HG03460 (cell line): ENCODE results near the gene NDUFB2.
"Not testable (repeated sequence)": the region's sequence is repeated elsewhere in the genome, so short reads cannot be mapped to it uniquely, and the experiment has no call there.

ENCODE experiments used
- ATAC-seq: cut with Tn5 transposase; IDR thresholded peaks from one replicate; pipeline ENCODE4 v1.9.1; 2021; ENCODE audit not compliant: unreplicated experiment

Gene NDUFB2

DNA sequence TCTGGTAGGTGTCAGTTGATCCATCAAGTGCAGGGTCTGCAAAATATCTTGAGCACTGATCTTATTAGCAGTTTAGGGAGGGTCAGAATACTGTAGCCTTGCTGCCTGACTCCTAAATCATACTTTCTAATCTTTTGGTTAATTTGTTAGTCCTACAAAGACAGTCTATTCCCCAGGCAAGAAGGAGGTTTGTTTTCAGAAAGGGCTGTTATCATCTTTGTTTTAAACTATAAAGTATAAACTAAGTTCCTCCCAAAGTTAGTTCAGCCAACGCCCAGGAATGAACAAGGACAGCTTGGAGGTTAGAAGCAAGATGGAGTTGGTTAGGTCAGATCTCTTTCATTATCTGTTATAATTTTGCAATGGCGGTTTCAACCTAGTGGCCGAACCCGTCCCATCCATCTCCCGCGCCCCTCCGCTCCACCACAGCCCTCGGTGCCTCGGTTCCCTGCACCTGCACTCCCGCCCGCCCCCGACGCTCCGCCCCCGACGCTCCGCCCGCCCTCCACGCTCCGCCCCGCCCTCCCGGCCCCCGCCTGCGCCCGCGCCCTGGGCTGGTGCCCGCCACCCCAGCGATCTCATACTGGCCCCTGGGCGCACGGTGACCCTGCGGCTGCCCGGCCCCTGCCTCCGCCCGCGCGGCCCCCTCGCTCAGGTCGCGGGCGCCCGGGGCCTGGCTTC lies 24.0 kb upstream of the NDUFB2 start, which contains the start of gene ADCK2:
ADCK2 (plus strand) TSS at position 564 of the 681 bp plus-strand sequence. CDS start 386 bp downstream, outside the sequence.
- ATAC-seq = peak; percentile 50

DNA sequence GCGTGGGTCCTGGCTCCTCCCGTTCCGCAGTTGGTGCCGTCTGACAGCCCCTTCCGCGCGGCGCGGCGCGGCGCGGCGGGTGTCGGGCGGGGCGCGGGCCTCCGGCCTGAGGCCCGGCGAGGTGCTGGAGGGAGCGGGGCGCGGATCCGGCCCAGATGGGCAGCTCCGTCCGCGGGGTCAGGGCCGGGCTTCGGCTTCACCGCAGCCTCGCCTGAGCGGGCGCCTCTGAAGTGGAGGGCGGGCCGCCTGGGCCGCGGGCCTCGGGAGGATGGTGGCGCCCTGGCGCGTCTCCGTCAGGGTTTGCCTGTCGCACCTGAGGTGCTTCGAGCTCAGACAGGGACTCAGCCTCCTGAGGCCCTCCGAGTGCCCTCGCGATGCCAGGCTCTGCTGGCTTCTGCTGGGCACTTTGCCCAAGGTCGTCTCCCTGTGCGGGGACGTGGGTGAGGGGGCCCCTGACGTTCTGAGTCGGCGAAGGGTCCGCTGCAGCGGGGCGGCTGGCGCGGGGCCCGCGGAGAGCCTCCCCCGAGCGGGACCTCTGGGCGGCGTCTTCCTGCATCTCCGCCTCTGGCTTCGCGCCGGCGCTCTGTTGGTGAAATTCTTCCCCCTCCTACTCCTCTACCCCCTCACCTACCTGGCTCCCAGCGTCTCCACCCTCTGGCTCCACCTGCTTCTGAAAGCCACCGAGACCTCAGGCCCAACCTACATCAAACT lies 23.3 kb upstream of the NDUFB2 start:
- peak; percentile 36 for ATAC-seq

DNA sequence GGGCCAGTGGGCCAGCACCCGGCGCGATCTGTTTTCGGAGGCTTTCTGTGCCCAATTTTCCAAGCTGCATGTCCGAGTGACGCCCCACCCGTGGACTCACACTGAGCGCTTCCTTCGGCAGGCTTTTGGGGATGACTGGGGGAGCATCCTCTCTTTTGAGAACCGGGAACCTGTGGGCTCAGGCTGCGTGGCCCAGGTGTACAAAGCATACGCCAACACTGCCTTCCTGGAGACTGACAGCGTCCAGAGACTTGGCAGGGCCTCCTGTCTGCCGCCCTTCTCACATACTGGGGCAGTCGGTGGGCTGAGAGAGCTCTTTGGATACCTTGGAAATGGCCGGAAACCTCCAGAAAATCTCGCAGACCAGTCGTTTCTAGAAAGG lies 22.7 kb upstream of the NDUFB2 start:
- no peak for ATAC-seq

DNA sequence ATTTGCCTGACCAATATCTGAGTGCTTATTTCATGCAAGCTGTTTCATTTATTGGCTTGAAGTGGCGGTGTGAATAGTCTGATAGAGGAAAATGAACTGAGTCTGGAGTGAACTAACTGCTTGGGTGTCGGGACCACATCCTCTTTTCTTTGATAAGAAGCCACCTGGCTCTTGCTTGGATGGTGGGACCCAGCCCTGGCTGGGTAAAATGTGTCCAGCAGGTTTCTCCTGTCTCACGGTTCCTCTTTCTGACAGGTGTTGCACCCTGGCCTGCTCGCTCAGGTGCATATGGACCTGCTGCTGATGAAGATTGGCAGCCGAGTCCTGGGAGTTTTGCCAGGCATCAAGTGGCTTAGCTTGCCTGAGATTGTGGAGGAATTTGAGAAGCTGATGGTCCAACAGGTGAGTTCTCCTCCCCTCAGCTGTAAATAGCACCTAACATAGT lies 22.1 kb upstream of the NDUFB2 start:
- ATAC-seq = peak; percentile 32

- ATAC-seq = no peak
Observed at GRCh38 chr7:140674899-140675701, 21.4 kb upstream of the NDUFB2 start.

- no peak for ATAC-seq
Observed at GRCh38 chr7:140675726-140676125, 20.8 kb upstream of the NDUFB2 start.

DNA sequence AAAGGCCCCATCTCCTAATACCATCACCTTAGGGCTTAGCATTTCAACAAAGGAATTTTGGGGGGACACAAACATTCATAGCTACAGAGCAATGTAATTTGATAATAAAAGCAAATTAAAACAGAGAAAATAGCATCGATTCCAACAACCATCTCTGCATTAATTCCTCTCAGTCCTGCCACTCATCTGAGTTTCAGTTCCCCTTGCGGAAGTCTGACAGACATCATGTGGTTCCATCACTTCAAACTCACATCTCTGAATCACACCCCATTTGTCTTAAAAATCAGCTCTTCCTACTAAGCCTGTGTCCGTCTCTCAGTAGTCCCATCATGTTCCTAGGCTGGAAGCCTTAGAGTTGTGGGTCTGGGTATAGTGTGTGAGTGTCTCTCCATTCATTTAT lies 20.2 kb upstream of the NDUFB2 start:
- peak; percentile 47 for ATAC-seq

DNA sequence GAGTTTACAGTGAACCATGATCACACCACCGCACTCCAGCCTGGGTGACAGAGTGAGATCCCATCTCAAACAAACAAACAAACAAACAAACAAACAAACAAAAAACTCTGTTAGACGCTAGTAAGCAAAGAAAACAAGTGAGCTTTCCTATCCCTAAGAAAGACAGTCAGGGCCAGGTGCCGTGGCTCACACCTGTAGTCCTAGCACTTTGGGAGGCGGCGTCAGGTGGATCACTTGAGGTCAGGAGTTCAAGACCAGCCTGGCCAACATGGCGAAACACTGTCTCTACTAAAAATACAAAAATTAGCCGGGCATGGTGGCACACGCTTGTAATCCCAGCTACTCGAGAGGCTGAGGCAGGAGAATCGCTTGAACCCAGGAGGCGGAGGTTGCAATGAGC lies 19.6 kb upstream of the NDUFB2 start:
- ATAC-seq = not testable (repeated sequence)

DNA sequence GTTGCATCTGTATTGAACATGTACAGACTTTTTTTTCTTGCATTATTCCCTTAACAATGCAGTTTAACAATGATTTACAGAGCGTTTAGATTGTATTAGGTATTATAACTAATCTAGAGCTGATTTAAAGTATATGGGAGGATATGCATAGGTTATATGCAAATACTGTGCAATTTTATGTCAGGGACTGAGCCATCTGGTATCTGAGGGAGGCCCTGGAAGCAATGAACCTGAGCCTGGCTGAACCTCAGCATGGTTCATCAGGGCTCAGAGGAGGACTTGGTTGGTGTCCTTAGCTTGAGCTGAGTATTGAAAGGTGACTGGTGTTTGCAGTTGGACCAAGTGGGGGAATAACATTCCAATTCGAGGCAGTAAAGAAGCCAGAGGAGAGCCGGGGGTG lies 19.0 kb upstream of the NDUFB2 start:
- ATAC-seq = no peak

DNA sequence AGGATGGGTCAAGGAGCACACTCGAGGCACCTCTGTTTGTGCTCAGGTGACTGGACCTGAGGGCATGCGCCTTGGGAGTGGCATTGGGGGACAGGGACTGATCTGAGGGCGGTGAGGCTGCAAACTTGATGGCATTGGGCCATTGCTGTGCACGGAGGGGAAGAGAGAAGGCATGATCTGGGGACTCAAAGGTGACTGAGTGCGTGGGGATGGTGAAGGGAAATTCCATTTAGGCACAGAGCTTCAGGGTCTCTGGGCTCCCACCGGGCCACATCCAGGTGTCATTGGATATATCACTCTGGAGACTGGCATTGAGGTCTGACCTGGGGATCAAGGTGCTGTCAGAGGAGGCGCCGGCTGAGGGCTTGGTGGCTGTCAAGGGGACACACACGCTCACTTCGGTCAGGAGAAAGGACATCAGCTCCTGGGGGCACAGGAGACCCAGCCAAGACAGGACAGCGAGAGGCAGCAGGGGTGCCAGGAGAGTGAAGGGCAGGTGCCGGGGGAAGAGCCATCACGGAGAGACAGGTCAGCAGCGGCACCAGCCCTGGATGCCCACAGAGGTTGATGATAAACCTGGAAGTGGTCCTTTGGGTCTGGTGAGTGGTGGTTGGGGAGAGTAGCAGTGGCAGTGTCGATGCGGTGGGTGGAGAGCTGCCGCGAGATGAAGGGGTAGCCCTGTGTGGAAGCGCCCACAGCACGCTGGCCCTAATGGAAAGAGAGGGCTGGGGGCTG lies 18.3 kb upstream of the NDUFB2 start:
- no peak for ATAC-seq

DNA sequence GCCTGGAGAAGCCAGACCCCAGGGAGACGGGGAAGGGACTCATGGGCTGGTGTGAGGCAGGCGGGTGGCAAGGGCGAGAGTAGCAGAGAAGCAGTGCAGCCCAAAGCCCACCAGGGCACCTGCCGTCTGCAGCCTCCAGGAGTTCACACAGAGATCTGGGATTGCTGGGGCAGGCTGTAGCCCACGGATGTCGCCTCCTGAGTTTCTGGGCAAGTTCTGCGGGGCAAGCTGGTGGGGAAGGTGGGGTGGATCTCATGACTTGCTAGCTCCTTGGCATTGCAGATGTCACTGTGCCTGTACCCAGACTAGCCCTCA lies 17.7 kb upstream of the NDUFB2 start:
- no peak for ATAC-seq

DNA sequence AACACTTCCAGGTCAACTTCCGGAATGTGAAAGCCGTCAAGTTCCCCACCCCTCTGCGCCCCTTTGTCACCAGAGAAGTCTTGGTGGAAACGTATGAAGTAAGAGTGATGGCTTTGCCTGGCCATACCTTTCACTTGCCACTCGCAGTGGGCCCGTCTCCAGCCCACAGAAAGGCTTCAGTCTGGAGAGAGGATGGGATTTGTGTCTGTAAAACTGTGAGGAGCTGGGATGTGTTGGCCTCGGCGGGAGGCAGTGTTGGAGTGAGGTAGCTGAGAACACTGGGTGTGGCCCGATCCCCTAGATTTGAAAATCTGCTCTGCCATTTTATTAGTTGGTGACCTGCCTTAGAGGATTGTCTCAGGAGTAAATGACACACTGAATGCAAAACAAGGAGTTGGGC lies 17.3 kb upstream of the NDUFB2 start:
- no peak for ATAC-seq

GRCh38 chr7:140680886-140681285 lies 15.6 kb upstream of the NDUFB2 start:
- ATAC-seq = no peak

DNA sequence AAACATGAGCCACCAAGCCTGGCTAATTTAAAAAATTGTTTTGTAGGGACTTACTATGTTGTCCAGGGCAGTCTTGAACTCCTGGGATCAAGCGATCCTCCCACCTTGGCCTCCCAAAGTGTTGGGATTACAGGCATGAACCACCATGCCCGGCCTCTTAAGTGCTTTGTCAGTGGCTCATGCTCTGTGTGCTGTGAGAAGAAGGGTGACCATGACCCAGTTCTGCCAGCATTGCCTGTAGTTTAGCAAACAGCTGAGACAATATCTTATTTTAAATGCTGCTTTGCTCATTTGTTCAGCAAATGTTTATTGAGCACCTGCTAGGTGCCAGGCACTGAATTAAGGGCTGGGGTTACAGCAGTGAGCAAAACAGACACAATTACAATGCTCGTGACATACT lies 14.7 kb upstream of the NDUFB2 start:
- no peak for ATAC-seq

- ATAC-seq = no peak
Observed at GRCh38 chr7:140683657-140684056, 12.9 kb upstream of the NDUFB2 start.

DNA sequence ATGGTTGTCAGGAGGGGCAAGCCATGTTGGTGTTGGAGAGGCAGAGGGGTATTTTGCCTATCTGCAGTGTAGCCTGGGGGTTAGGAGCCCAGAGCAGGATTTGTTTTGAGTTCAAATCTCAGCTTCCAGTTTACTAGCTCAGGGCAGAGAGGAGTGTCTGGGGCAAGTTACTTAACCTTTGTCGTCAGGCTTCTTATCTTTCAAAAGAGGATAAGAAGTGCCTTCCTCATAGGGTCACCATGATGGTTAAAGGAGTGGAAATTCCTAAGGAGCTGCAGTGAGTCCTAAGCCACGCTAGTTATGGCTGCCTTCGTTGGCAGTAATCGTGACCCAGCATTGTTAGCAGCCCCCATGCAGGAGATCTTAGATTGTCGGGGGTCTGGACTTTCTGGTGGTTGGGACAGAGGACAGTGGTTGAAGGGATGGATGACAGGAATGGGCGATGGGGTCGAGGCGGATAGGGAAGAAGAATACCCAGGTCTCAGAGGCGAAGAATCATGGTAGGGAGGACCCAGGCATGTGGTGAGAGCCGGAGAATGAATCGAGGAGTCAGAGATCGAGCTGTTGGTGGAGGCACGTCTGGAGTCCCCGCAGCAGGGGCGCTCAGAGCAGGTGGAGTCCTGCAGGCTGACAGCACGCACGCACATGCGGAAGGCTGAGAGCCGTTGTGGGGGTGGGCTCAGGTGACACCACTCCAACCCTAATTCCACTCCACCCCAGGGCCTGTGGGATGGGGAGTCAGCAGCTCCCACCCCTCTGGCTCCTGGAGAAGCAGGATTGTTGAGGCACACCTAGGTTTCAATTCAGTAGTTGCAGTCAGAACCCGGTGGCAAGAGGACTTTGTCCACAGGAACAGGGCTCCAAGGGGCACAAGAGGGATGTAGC lies 12.2 kb upstream of the NDUFB2 start:
- no peak for ATAC-seq

- ATAC-seq = no peak
Observed at GRCh38 chr7:140685407-140686087, 11.0 kb upstream of the NDUFB2 start.

GRCh38 chr7:140686921-140687320 lies 9.6 kb upstream of the NDUFB2 start:
- ATAC-seq = no peak

GRCh38 chr7:140688341-140688740 lies 8.2 kb upstream of the NDUFB2 start:
- ATAC-seq = no peak
